IPS-18c (cell line): ENCODE results near the gene FAM228B.

Experiments
- H3K4me3 ChIP-seq: 2 replicates; pipeline ENCODE4 v1.7.0; 2013; ENCODE audit warnings: low read depth, mild to moderate bottlenecking, low read length, moderate library complexity; ENCODE audit not compliant: insufficient read depth
- H3K9me3 ChIP-seq: one replicate; pipeline ENCODE4 v1.6.1; 2013; ENCODE audit warnings: mild to moderate bottlenecking, low read length, moderate library complexity; ENCODE audit not compliant: control insufficient read depth, insufficient read depth

The FAM228B gene

DNA sequence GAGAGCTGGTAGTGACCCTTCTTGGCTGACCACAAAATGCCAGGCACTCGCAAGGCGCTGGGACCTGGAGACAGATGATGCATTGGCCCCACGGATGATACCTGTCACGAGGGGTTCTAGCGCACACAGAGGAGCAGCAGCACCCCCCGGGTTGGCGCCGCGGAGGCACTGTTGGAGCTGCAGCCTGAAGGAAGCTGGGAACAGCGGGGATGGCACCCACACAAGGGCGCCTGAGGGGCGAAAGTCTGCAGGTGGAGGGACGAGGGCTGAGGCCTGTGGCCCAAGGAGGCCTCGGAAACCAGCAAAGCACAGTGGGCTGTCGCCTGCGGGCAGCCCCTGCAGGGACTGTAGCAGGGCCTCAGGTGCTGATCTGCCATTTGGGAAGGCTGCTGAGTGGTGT lies 85.2 kb downstream of the FAM228B start:
- no peaks in the 10 kb centered on the region for H3K9me3 ChIP-seq
- no peak overlapping the region for H3K4me3 ChIP-seq

DNA sequence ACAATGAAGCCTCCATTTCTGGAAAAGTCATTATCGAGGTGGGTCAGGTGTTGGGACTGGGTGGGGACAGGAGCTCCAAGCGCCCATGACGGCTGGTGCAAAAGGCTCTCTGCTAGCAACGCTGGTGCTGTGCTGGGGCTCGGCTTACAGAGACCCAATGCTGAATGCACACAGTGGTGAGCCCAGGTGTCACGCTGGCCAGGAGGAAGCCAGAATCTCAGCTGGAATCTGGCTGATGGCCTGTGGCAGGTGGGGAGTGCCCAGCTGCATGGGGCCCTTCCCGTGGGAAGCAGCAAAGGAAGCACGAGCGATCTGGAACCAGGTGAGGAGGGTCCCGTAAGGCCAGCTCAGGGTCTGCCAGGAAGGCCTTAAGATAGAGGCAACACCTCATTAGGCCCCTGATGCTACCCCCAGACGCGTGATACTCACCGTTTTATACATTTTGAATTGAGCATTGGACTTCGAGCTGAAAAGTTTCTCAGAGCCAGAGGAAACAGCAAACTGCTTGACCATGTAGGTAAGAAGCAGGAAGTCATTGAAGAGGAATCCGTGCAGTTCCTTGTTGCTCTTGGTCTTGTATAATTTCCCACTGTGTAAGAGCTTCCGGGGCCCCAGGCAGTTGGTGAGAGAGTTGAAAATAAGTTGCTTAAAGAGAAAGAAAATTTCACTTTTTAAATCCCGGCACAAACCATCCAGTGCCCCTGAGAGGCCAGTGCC lies 86.3 kb downstream of the FAM228B start:
- H3K4me3 ChIP-seq = no peak overlapping the region
- H3K9me3 ChIP-seq = no peaks in the 10 kb centered on the region

- no peaks in the 10 kb centered on the region for H3K9me3 ChIP-seq
- H3K4me3 ChIP-seq = no peak overlapping the region
Measured at GRCh38 chr2:24210106-24210455, 86.8 kb downstream of the FAM228B start.

DNA sequence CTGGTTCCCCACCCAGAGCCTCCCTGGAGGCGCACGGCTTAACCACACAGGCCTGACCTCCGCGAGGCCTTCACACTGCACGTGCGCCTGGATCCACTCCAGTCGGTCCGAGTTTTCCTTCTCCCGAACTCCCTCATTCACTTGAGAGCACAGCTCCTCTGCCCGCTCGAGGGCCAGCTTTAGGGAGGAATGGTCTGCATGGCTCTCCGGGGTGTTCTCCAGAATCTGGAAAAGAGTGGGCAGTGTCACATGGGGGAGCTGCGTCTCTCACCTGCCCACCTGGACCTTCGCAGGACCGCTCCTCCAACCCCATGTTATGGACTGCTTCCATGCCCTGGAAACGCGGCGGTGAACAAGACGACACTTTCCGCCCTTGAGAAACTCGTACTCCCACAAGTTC lies 87.5 kb downstream of the FAM228B start:
- H3K9me3 ChIP-seq = no peaks in the 10 kb centered on the region
- no peak overlapping the region for H3K4me3 ChIP-seq

DNA sequence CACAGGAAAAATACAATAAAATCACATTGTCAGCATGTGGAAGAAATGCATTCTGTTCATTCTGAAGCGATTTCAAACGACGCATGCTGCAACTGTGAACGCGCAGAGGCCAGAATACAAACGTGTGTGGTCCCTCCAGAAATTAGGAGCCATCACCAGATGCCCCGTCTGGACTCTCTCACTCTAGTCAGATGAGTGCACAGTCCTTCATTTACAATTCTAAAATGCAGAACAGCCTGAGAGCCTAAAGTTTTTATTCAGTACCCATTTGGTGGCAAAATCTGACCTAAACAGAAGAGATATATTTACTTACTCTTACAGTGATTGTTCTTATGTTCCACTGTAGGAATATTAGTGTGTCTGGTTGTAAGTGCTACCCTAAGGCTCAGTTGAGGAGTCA lies 88.1 kb downstream of the FAM228B start:
- Histone ChIP-seq H3K4me3 (no peak overlapping the region), H3K9me3 (no peaks in the 10 kb centered on the region)

GRCh38 chr2:24214880-24215279 lies 91.6 kb downstream of the FAM228B start:
- H3K9me3 ChIP-seq = no peaks in the 10 kb centered on the region
- H3K4me3 ChIP-seq = no peak overlapping the region
